Aorta (tissue), 5 donors: ENCODE results near the gene FANCE. TPM values are rescaled to one million over a fixed set of nuclear protein-coding genes. Genes with fewer than 3 reads are reported as not detected.

Source experiments
- ATAC-seq: fragments of 200-7000 bp; cut with Tn5 transposase; one replicate; pipeline ENCODE4 v1.9.1; 2022; ENCODE audit warnings: moderate library complexity; ENCODE audit not compliant: low FRiP score
- DNase-seq, 2 donors: peaks; one replicate each; pipeline ENCODE4 v3.0.0-alpha.2; 2020
- H3K27ac ChIP-seq, 2 donors: one replicate each; pipeline ENCODE4 v1.5.1; 2013; ENCODE audit warnings: low read length in 2 of 2, mild to moderate bottlenecking in 2 of 2, moderate library complexity in 2 of 2, control low read depth in 1 of 2, inconsistent platforms in 1 of 2, low read depth in 1 of 2
- H3K27me3 ChIP-seq, 2 donors: one replicate each; pipeline ENCODE4 v1.6.1; 2013; ENCODE audit warnings: control low read depth in 1 of 2, low read length in 1 of 2, mild to moderate bottlenecking in 1 of 2, moderate library complexity in 1 of 2; ENCODE audit not compliant: insufficient read depth in 2 of 2, control insufficient read depth in 1 of 2
- H3K36me3 ChIP-seq, 2 donors: one replicate each; pipeline ENCODE4 v1.6.1; 2013; ENCODE audit warnings: control low read depth in 1 of 2, low read length in 1 of 2, mild to moderate bottlenecking in 1 of 2; ENCODE audit not compliant: insufficient read depth in 2 of 2, control insufficient read depth in 1 of 2
- H3K4me1 ChIP-seq, 2 donors: one replicate each; pipeline ENCODE4 v1.6.1; 2013; ENCODE audit warnings: low read length in 2 of 2, control low read depth in 1 of 2, mild to moderate bottlenecking in 1 of 2, moderate library complexity in 1 of 2; ENCODE audit not compliant: insufficient read depth in 2 of 2, control insufficient read depth in 1 of 2
- H3K4me3 ChIP-seq, 2 donors: one replicate each; pipeline ENCODE4 v1.5.1; 2013; ENCODE audit warnings: low read length in 2 of 2, control low read depth in 1 of 2, mild to moderate bottlenecking in 1 of 2
- H3K9me3 ChIP-seq: one replicate; pipeline ENCODE4 v1.6.1; 2013; ENCODE audit warnings: mild to moderate bottlenecking, low read length; ENCODE audit not compliant: control insufficient read depth
- WGBS, 2 donors: extraction: QIAGEN DNeasy Blood & Tissue Kit; methylation state at CpG; one replicate each; pipeline ENCODE4 v1.1.7; 2013; 5-methylcytosine and 5-hydroxymethylcytosine counted together
- intact Hi-C, 2 donors: fragments of 100-400 bp; cut with DNase I; formaldehyde crosslinking; loops; one replicate each; pipeline versions ENCODE4 v1.14.2 to v1.15.0; 2022
- polyA plus RNA-seq, 2 donors: library from polyadenylated mRNA; stranded (reverse); fragments of 200-250 nt; gene quantifications; one replicate each; pipeline ENCODE4 v1.2.3, GENCODE V29; 2013
- total RNA-seq, 2 donors: library from RNA; stranded (reverse); fragmentation: NEBNext Ultra II Directional; extraction: Animal tissue kit (Norgen Biotek cat#: 25700); gene quantifications; one replicate each; pipeline ENCODE4 v1.2.1, GENCODE V29; 2021
- donor health status: healthy with polysubstance abuse.
- donor health status: Bipolar disorder and iron deficiency.
- donor health status: DM: no; HTN: no; CAD: no.
- donor health status: DM: no; HTN: no; CAD: no.
- donor health status: DM: yes; HTN: yes; CAD: no.

Gene FANCE
- total and polyA plus RNA-seq, 4 donors: 1.3 to 5.5 (median 4.6) TPM

- Histone ChIP-seq H3K27ac (no peak overlapping the region), H3K4me1 (no peaks in the 10 kb centered on the region), H3K4me3 (no peak overlapping the region), H3K27me3 (no peaks in the 10 kb centered on the region), H3K9me3 (no peaks in the 10 kb centered on the region), H3K36me3 (peaks cover 4 to 14% of the 10 kb centered on the region in 2 donors)
- ATAC-seq (peak; percentile 19), DNase-seq (no peak)
- WGBS, 2 donors: 85 to 88% methylated on average over 14 of the region's 14 CpGs
- intact Hi-C loops: no loop called here
Measured at GRCh38 chr6:35474131-35474941, 22.2 kb downstream of the FANCE start.

DNA sequence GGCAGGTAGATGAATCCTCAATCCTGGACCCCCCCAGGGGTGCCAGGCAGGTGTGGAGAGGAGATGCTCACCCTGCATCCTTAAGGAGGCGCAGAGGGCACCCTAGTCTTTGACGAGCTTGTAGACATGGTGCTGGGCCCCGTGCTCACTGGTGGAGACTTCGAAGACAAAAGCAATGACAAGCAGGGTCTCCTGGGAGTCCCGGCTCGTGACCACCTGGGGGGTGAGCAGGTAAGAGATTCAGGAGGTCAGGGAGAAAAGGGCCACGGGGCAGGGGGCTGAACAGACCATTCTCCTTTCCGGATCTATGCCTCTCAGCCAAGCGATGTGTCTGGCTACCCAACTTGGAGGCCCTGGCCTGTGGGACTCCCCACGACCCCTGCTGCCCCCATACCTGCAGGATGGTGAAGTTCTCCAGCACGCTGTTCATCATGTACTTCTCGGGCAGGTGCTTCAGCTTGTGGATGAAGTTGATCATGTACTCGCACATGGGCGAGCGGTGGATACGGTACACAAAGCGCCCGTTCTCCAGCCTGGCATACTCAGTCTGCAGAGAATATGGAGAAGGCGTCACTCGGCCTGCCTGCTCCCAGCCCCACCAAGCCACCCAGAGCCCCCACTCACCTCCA is 22.9 kb downstream of the FANCE start:
- ATAC-seq: peak; percentile 4
- Histone ChIP-seq H3K27me3 (no peaks in the 10 kb centered on the region), H3K4me3 (no peak overlapping the region), H3K9me3 (no peaks in the 10 kb centered on the region), H3K27ac (no peak overlapping the region), H3K4me1 (no peaks in the 10 kb centered on the region), H3K36me3 (peaks cover 7 to 14% of the 10 kb centered on the region in 2 donors)
- intact Hi-C loops: no loop called here
- no peak for DNase-seq
- WGBS, 2 donors: 85 to 87% methylated on average over 20 of the region's 20 CpGs

DNA sequence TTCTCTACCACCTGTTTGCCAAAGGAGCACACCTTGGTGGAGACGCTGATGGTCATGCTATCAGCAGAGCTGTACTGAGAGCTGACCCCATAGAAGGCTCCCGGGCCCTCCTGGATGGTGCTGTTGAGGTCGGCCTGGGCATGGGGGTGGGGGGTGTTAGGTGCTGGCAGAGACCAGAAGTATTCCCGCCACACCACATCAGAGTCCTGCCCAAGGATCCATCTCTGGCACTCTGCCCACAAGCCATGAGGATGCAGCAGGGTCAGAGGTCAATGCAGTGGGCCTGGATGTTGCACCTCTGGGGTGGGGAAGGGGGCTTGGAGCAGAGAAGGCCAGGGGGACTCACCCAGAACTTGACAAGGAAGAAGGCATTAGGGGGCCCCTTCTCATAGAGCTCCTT is 23.4 kb downstream of the FANCE start:
- Histone ChIP-seq H3K4me3 (no peak overlapping the region), H3K36me3 (peaks cover 7 to 14% of the 10 kb centered on the region in 2 donors), H3K27me3 (no peaks in the 10 kb centered on the region), H3K9me3 (no peaks in the 10 kb centered on the region), H3K4me1 (no peaks in the 10 kb centered on the region), H3K27ac (no peak overlapping the region)
- 76% methylated on average over 4 of the region's 4 CpGs for WGBS, 2 donors
- no peak for DNase-seq
- intact Hi-C loops: no loop called here
- no peak for ATAC-seq

DNA sequence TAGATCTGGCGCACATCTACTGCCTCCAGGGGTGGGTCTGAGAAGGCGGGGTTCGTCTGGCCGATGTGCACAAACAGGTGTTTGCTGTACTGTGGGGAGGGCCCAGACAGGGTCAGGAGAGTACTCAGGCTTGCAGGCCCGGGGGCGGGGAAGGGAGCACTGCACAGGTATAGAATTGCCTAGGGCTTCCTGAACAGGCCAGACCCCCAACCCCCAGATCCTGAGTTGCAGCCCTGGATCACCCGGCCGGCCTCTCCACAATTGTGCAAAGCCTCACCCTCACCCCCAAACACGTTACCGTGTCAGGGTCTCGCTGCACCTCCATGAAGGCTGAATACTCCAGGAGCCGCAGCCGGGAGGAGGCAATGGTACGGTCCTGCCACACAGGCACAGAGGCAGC is 23.9 kb downstream of the FANCE start:
- no peaks in the 10 kb centered on the region for H3K9me3 ChIP-seq
- ATAC-seq (no peak), DNase-seq (peak in 1 of 2 donors; percentile 48)
- H3K27ac ChIP-seq: no peak overlapping the region
- 86% methylated on average over 14 of the region's 14 CpGs for WGBS, 2 donors
- peaks cover 7 to 14% of the 10 kb centered on the region in 2 donors for H3K36me3 ChIP-seq
- H3K4me3 ChIP-seq: no peak overlapping the region
- no peaks in the 10 kb centered on the region for H3K27me3 ChIP-seq
- H3K4me1 ChIP-seq: no peaks in the 10 kb centered on the region
- intact Hi-C loops: no loop called here

- intact Hi-C loops: no loop called here
- Histone ChIP-seq H3K27me3 (no peaks in the 10 kb centered on the region), H3K4me3 (no peak overlapping the region), H3K27ac (no peak overlapping the region), H3K4me1 (no peaks in the 10 kb centered on the region), H3K9me3 (no peaks in the 10 kb centered on the region), H3K36me3 (peaks cover 7 to 14% of the 10 kb centered on the region in 2 donors)
- no peak for ATAC-seq
- WGBS, 2 donors: 72 to 76% methylated on average over 8 of the region's 8 CpGs
- no peak for DNase-seq
Measured at GRCh38 chr6:35477028-35477427, 24.9 kb downstream of the FANCE start.

GRCh38 chr6:35477551-35478179 is 25.5 kb downstream of the FANCE start:
- DNase-seq (no peak), ATAC-seq (no peak)
- intact Hi-C loops: no loop called here
- no peaks in the 10 kb centered on the region for H3K9me3 ChIP-seq
- H3K4me1 ChIP-seq: no peaks in the 10 kb centered on the region
- no peak overlapping the region for H3K27ac ChIP-seq
- 91 to 93% methylated on average over 5 of the region's 5 CpGs for WGBS, 2 donors
- H3K36me3 ChIP-seq: peaks cover 7 to 14% of the 10 kb centered on the region in 2 donors
- no peak overlapping the region for H3K4me3 ChIP-seq
- H3K27me3 ChIP-seq: no peaks in the 10 kb centered on the region

GRCh38 chr6:35478259-35478658 is 26.1 kb downstream of the FANCE start:
- Histone ChIP-seq H3K36me3 (peaks cover 7 to 12% of the 10 kb centered on the region in 2 donors), H3K9me3 (no peaks in the 10 kb centered on the region), H3K27ac (no peak overlapping the region), H3K27me3 (no peaks in the 10 kb centered on the region), H3K4me1 (no peaks in the 10 kb centered on the region), H3K4me3 (no peak overlapping the region)
- DNase-seq (no peak), ATAC-seq (no peak)
- WGBS, 2 donors: 94 to 97% methylated on average over 7 of the region's 7 CpGs
- intact Hi-C loops: no loop called here

- Histone ChIP-seq H3K4me1 (no peaks in the 10 kb centered on the region), H3K4me3 (no peak overlapping the region), H3K36me3 (peaks cover 7% of the 10 kb centered on the region in 2 donors), H3K9me3 (no peaks in the 10 kb centered on the region), H3K27ac (no peak overlapping the region), H3K27me3 (no peaks in the 10 kb centered on the region)
- no peak for DNase-seq
- intact Hi-C loops: no loop called here
- WGBS, 2 donors: 94 to 95% methylated on average over 12 of the region's 12 CpGs
- no peak for ATAC-seq
Measured at GRCh38 chr6:35480176-35480575, 28.0 kb downstream of the FANCE start.
